HEK293 (cell line): ENCODE results near the gene SAMD4A.

Experiments
- CTCF ChIA-PET: fragments of 350-600 bp; formaldehyde crosslinking; extraction: SDS; loops from one replicate; lab custom pipeline; 2021; ENCODE audit warnings: antibody characterized with exemption; lab: Yijun Ruan, JAX
- POLR2A ChIA-PET: fragments of 300-600 bp; formaldehyde crosslinking; extraction: SDS; loops from one replicate; lab custom pipeline; 2020; ENCODE audit warnings: antibody characterized with exemption, inconsistent platforms; lab: Yijun Ruan, JAX
- H3K27ac ChIP-seq: fragments of 200-500 bp; sonication (Bioruptor generic); 2 replicates; pipeline ENCODE4 v1.5.1; 2014; ENCODE audit warnings: low read depth, low read length, control low read depth, inconsistent platforms; ENCODE audit errors: extremely low read depth
- H3K36me3 ChIP-seq, 2 experiments: fragments of 200-500 bp in 1 of 2; sonication (Bioruptor generic) in 1 of 2; 1 replicate in 1 of 2; 2 replicates in 1 of 2; pipeline ENCODE4 v1.5.1; 2014 to 2017; ENCODE audit warnings: inconsistent platforms in 2 of 2, low read length in 2 of 2; ENCODE audit not compliant: control insufficient read depth in 2 of 2, insufficient read depth in 1 of 2
- H3K4me1 ChIP-seq: fragments of 200-500 bp; sonication (Bioruptor generic); 2 replicates; pipeline ENCODE4 v1.5.1; 2014; ENCODE audit warnings: mild to moderate bottlenecking, low read length, inconsistent platforms; ENCODE audit not compliant: control insufficient read depth, insufficient read depth
- H3K4me3 ChIP-seq: 2 replicates; pipeline ENCODE4 v1.5.1; 2011; ENCODE audit warnings: low read depth, mild to moderate bottlenecking, control low read depth, low read length, moderate library complexity
- H3K9me3 ChIP-seq: fragments of 200-500 bp; sonication (Bioruptor generic); 2 replicates; pipeline ENCODE4 v1.5.1; 2014; ENCODE audit warnings: low read depth, low read length, inconsistent platforms; ENCODE audit not compliant: control insufficient read depth, insufficient read depth
- GLIS1 ChIP-seq: fragments of 450-650 bp; formaldehyde crosslinking; IDR thresholded peaks from 2 replicates; pipeline ENCODE4 v1.5.1; 2016; ENCODE audit warnings: missing biosample characterization, missing genetic modification characterization
- INSM2 ChIP-seq: fragments of 450-650 bp; formaldehyde crosslinking; IDR thresholded peaks from 2 replicates; pipeline ENCODE4 v1.5.1; 2016; ENCODE audit warnings: missing biosample characterization, missing genetic modification characterization
- KLF9 ChIP-seq: fragments of 450-650 bp; formaldehyde crosslinking; IDR thresholded peaks from 2 replicates; pipeline ENCODE4 v1.5.1; 2016; ENCODE audit warnings: missing biosample characterization, missing genetic modification characterization, low read depth
- MEIS1 ChIP-seq: sonication (generic); formaldehyde crosslinking; IDR thresholded peaks from 2 replicates; pipeline ENCODE4 v1.8.1; 2022; ENCODE audit warnings: missing genetic modification reagents, mild to moderate bottlenecking, borderline replicate concordance
- OSR2 ChIP-seq: fragments of 450-650 bp; formaldehyde crosslinking; IDR thresholded peaks from 2 replicates; pipeline ENCODE4 v1.5.1; 2016; ENCODE audit warnings: missing biosample characterization, missing genetic modification characterization
- REST ChIP-seq: fragments of 450-650 bp; formaldehyde crosslinking; IDR thresholded peaks from 2 replicates; pipeline ENCODE4 v1.5.1; 2016; ENCODE audit warnings: missing biosample characterization, missing genetic modification characterization
- SCRT1 ChIP-seq: fragments of 450-650 bp; formaldehyde crosslinking; IDR thresholded peaks from 2 replicates; pipeline ENCODE4 v1.5.1; 2016; ENCODE audit warnings: missing biosample characterization, missing genetic modification characterization, borderline replicate concordance
- SP7 ChIP-seq: fragments of 450-650 bp; formaldehyde crosslinking; IDR thresholded peaks from 2 replicates; pipeline ENCODE4 v1.5.1; 2016; ENCODE audit warnings: missing biosample characterization, missing genetic modification characterization
- ZBTB49 ChIP-seq: fragments of 450-650 bp; formaldehyde crosslinking; IDR thresholded peaks from 2 replicates; pipeline ENCODE4 v1.5.1; 2016; ENCODE audit warnings: missing biosample characterization, missing genetic modification characterization, low read depth
- ZBTB7A ChIP-seq: fragments of 450-650 bp; formaldehyde crosslinking; IDR thresholded peaks from 2 replicates; pipeline ENCODE4 v1.5.1; 2016; ENCODE audit warnings: low read depth, missing biosample characterization, missing genetic modification characterization
- ZNF157 ChIP-seq: fragments of 450-650 bp; formaldehyde crosslinking; IDR thresholded peaks from 2 replicates; pipeline ENCODE4 v1.5.1; 2016; ENCODE audit warnings: missing biosample characterization, missing genetic modification characterization
- ZNF280C ChIP-seq: fragments of 450-650 bp; formaldehyde crosslinking; IDR thresholded peaks from 2 replicates; pipeline ENCODE4 v1.5.1; 2016; ENCODE audit warnings: missing biosample characterization, missing genetic modification characterization
- ZNF426 ChIP-seq: fragments of 450-650 bp; formaldehyde crosslinking; IDR thresholded peaks from 2 replicates; pipeline ENCODE4 v1.5.1; 2017; ENCODE audit warnings: missing biosample characterization, missing genetic modification characterization, mild to moderate bottlenecking, inconsistent platforms, moderate library complexity
- ZNF488 ChIP-seq: fragments of 450-650 bp; formaldehyde crosslinking; IDR thresholded peaks from 2 replicates; pipeline ENCODE4 v1.5.1; 2016; ENCODE audit warnings: missing biosample characterization, missing genetic modification characterization
- ZNF501 ChIP-seq: fragments of 450-650 bp; formaldehyde crosslinking; IDR thresholded peaks from 2 replicates; pipeline ENCODE4 v1.5.1; 2016; ENCODE audit warnings: missing biosample characterization, missing genetic modification characterization
- ZNF530 ChIP-seq: fragments of 450-650 bp; formaldehyde crosslinking; IDR thresholded peaks from 2 replicates; pipeline ENCODE4 v1.5.1; 2016; ENCODE audit warnings: low read depth, missing biosample characterization, missing genetic modification characterization
- ZNF548 ChIP-seq: fragments of 450-650 bp; formaldehyde crosslinking; IDR thresholded peaks from 2 replicates; pipeline ENCODE4 v1.5.1; 2016; ENCODE audit warnings: missing biosample characterization, missing genetic modification characterization
- ZNF571 ChIP-seq: fragments of 450-650 bp; formaldehyde crosslinking; IDR thresholded peaks from 2 replicates; pipeline ENCODE4 v1.5.0; 2017; ENCODE audit warnings: missing biosample characterization, missing genetic modification characterization
- ZNF629 ChIP-seq: fragments of 450-650 bp; formaldehyde crosslinking; IDR thresholded peaks from 2 replicates; pipeline ENCODE4 v1.5.1; 2017; ENCODE audit warnings: missing biosample characterization, missing genetic modification characterization
- ZNF664 ChIP-seq: fragments of 450-650 bp; formaldehyde crosslinking; IDR thresholded peaks from 2 replicates; pipeline ENCODE4 v1.5.1; 2016; ENCODE audit warnings: missing biosample characterization, missing genetic modification characterization
- ZNF704 ChIP-seq: fragments of 450-650 bp; formaldehyde crosslinking; IDR thresholded peaks from 2 replicates; pipeline ENCODE4 v1.5.1; 2016; ENCODE audit warnings: missing biosample characterization, missing genetic modification characterization
- ZSCAN5A ChIP-seq: fragments of 450-650 bp; formaldehyde crosslinking; IDR thresholded peaks from 2 replicates; pipeline ENCODE4 v1.5.1; 2016; ENCODE audit warnings: missing biosample characterization, missing genetic modification characterization

SAMD4A gene

GRCh38 chr14:54680651-54681050 lies 113.7 kb downstream of the SAMD4A start:
- POLR2A ChIA-PET = no interaction called here
- no peak overlapping the region for H3K27ac ChIP-seq
- H3K36me3 ChIP-seq = no peaks in the 10 kb centered on the region
- no peaks in the 10 kb centered on the region for H3K9me3 ChIP-seq
- TF ChIP-seq REST (tag by site-specific recombination) (no peak), ZNF157 (no peak), ZNF664 (tag by site-specific recombination) (no peak), ZNF501 (tag by site-specific recombination) (no peak), ZNF629 (no peak), ZNF571 (tag by site-specific recombination) (no peak)
- TF ChIP-seq, all 188 proteins: peak for 0
- no peak overlapping the region for H3K4me3 ChIP-seq
- CTCF ChIA-PET = no interaction called here
- H3K4me1 ChIP-seq = peaks cover 14% of the 10 kb centered on the region

- Histone ChIP-seq H3K27ac (no peak overlapping the region), H3K9me3 (no peaks in the 10 kb centered on the region), H3K36me3 (no peaks in the 10 kb centered on the region), H3K4me1 (peaks cover 14% of the 10 kb centered on the region), H3K4me3 (no peak overlapping the region)
- ChIA-PET CTCF (interaction anchor here (0.5 to 0.9 kb wide), 2 partner anchors 39 to 111 kb away, joined by 3 read pairs; no protein-coding TSS in a partner anchor), POLR2A (no interaction called here)
- TF ChIP-seq INSM2 (tag by site-specific recombination) = no peak
- no peak for TF ChIP-seq ZBTB7A (tag by site-specific recombination)
- no peak for TF ChIP-seq ZBTB49 (tag by site-specific recombination)
- TF ChIP-seq ZNF548 = no peak
- no peak for TF ChIP-seq SCRT1
- TF ChIP-seq ZNF280C (tag by site-specific recombination) = no peak
- TF ChIP-seq OSR2 = peak; percentile 31; the same call in 1 of the 2 replicates
- no peak for TF ChIP-seq GLIS1 (tag by site-specific recombination)
- TF ChIP-seq ZNF488 = no peak
- TF ChIP-seq SP7 (tag by site-specific recombination) = peak; percentile 44
- no peak for TF ChIP-seq KLF9 (tag by site-specific recombination)
- no peak for TF ChIP-seq ZSCAN5A
- TF ChIP-seq ZNF426 (tag by site-specific recombination) = no peak
- no peak for TF ChIP-seq ZNF530 (tag by site-specific recombination)
- TF ChIP-seq ZNF704 (tag by site-specific recombination) = no peak
- peak; percentile 82 for TF ChIP-seq MEIS1 (CRISPR knock-in tag)
Measured at GRCh38 chr14:54681811-54682261, 114.9 kb downstream of the SAMD4A start.
